ENCODE measurements around the gene TCHH.

DNA sequence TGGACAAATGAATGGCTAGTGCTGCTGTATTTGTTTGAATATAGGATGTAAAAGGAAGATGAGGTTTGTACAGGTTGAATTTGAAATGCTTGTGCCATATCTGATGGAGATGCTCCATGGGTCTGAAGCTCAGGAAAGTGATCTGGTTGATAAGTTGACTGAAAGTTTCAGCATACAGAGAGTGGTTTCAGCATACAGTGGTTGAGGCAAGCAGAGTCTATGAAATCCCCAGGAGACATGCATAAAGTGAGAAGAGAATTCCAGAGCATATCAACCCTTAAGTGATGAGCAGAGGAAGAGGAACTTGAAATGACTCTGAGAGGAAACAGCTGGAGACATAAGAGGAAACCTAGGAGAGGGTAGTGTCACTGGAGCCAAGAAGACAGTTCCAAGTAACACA is 48.1 kb downstream of the TCHH start:
- TF ChIP-seq POLR2AphosphoS5 (IDR thresholded peaks at IDR 0.05; ENCODE audit: low read depth, low read length) (no peak), TAF1 (IDR thresholded peaks at IDR 0.05; ENCODE audit: borderline replicate concordance, insufficient read depth, low read length) (no peak)
- TF ChIP-seq, protein P1, sequence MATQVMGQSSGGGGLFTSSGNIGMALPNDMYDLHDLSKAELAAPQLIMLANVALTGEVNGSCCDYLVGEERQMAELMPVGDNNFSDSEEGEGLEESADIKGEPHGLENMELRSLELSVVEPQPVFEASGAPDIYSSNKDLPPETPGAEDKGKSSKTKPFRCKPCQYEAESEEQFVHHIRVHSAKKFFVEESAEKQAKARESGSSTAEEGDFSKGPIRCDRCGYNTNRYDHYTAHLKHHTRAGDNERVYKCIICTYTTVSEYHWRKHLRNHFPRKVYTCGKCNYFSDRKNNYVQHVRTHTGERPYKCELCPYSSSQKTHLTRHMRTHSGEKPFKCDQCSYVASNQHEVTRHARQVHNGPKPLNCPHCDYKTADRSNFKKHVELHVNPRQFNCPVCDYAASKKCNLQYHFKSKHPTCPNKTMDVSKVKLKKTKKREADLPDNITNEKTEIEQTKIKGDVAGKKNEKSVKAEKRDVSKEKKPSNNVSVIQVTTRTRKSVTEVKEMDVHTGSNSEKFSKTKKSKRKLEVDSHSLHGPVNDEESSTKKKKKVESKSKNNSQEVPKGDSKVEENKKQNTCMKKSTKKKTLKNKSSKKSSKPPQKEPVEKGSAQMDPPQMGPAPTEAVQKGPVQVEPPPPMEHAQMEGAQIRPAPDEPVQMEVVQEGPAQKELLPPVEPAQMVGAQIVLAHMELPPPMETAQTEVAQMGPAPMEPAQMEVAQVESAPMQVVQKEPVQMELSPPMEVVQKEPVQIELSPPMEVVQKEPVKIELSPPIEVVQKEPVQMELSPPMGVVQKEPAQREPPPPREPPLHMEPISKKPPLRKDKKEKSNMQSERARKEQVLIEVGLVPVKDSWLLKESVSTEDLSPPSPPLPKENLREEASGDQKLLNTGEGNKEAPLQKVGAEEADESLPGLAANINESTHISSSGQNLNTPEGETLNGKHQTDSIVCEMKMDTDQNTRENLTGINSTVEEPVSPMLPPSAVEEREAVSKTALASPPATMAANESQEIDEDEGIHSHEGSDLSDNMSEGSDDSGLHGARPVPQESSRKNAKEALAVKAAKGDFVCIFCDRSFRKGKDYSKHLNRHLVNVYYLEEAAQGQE (IDR thresholded peaks at IDR 0.05; ENCODE audit: insufficient read depth in 1 of 2, low read depth in 2 of 2, low read length in 2 of 2) = no peak
